MM.1S (cell line): ENCODE results near the gene ELMO1.

Experiments used
- DNase-seq: peaks from one replicate; pipeline ENCODE4 v3.0.0-alpha.2; 2015
- H2AFZ ChIP-seq: fragments of 300-600 bp; sonication (generic); 2 replicates; pipeline ENCODE4 v1.6.0; 2016; ENCODE audit warnings: antibody characterized with exemption, low read length
- H3F3A ChIP-seq: fragments of 300-600 bp; sonication (generic); 2 replicates; pipeline ENCODE4 v1.6.1; 2016; ENCODE audit warnings: mild to moderate bottlenecking, antibody characterized with exemption, low read length, moderate library complexity, mixed read lengths; ENCODE audit not compliant: insufficient read depth
- H3K27ac ChIP-seq: fragments of 300-600 bp; sonication (generic); 2 replicates; pipeline ENCODE4 v1.5.1; 2016; ENCODE audit warnings: mild to moderate bottlenecking, low read length
- H3K27me3 ChIP-seq: fragments of 300-600 bp; sonication (generic); replicated peaks from 2 replicates; pipeline ENCODE4 v1.6.0; 2016; ENCODE audit warnings: low read length; ENCODE audit not compliant: insufficient read depth
- H3K36me3 ChIP-seq: fragments of 300-600 bp; sonication (generic); replicated peaks from 2 replicates; pipeline ENCODE4 v1.6.1; 2016; ENCODE audit warnings: mild to moderate bottlenecking, low read length, mixed read lengths; ENCODE audit not compliant: insufficient read depth
- H3K4me1 ChIP-seq: fragments of 300-600 bp; sonication (generic); 2 replicates; pipeline ENCODE4 v1.6.1; 2016; ENCODE audit warnings: low read length, mixed read lengths
- H3K4me2 ChIP-seq: fragments of 300-600 bp; sonication (generic); 2 replicates; pipeline ENCODE4 v1.6.0; 2016; ENCODE audit warnings: low read depth, low read length
- H3K4me3 ChIP-seq: fragments of 300-600 bp; sonication (generic); 2 replicates; pipeline ENCODE4 v1.5.1; 2016; ENCODE audit warnings: low read length, mixed read lengths
- H3K79me2 ChIP-seq: fragments of 300-600 bp; sonication (generic); 2 replicates; pipeline ENCODE4 v1.6.1; 2016; ENCODE audit warnings: mixed run types, low read length, mixed read lengths
- H3K9ac ChIP-seq: fragments of 300-600 bp; sonication (generic); 2 replicates; pipeline ENCODE4 v1.6.1; 2016; ENCODE audit warnings: low read length, mixed read lengths
- H3K9me2 ChIP-seq: fragments of 300-600 bp; sonication (generic); replicated peaks from 2 replicates; pipeline ENCODE4 v1.6.1; 2016; ENCODE audit warnings: mild to moderate bottlenecking, low read length, mixed read lengths; ENCODE audit not compliant: insufficient read depth
- H3K9me3 ChIP-seq: fragments of 300-600 bp; sonication (generic); replicated peaks from 2 replicates; pipeline ENCODE4 v1.6.1; 2016; ENCODE audit warnings: mild to moderate bottlenecking, low read length, mixed read lengths; ENCODE audit not compliant: insufficient read depth
- H4K20me1 ChIP-seq: fragments of 300-600 bp; sonication (generic); 2 replicates; pipeline ENCODE4 v1.6.1; 2016; ENCODE audit warnings: mild to moderate bottlenecking, low read length, moderate library complexity, mixed read lengths; ENCODE audit not compliant: insufficient read depth
- EZH2 ChIP-seq: fragments of 300-600 bp; sonication (generic); optimal IDR thresholded peaks from 2 replicates; pipeline ENCODE3; 2017; ENCODE audit warnings: low read depth, mild to moderate bottlenecking, antibody characterized with exemption, low read length, mixed read lengths
- EZH2phosphoT487 ChIP-seq: fragments of 300-600 bp; sonication (generic); IDR thresholded peaks from 2 replicates; pipeline ENCODE4 v1.6.1; 2018; ENCODE audit warnings: antibody characterized with exemption, low read length
- TF ChIP-seq, protein P1 (sequence below): fragments of 300-600 bp; sonication (generic); IDR thresholded peaks from 2 replicates; pipeline ENCODE4 v1.5.1; 2016; ENCODE audit warnings: antibody characterized with exemption, low read length, mixed read lengths

The ELMO1 gene

GRCh38 chr7:37040330-37040729 lies 408.3 kb downstream of the ELMO1 start:
- no peaks in the 10 kb centered on the region for H3K9me2 ChIP-seq
- no peaks in the 10 kb centered on the region for H3K9me3 ChIP-seq
- H3K36me3 ChIP-seq: no peaks in the 10 kb centered on the region
- no peaks in the 10 kb centered on the region for H3K27me3 ChIP-seq
- no peak overlapping the region for H3K9ac ChIP-seq
- H4K20me1 ChIP-seq: no peaks in the 10 kb centered on the region
- TF ChIP-seq, protein P1, sequence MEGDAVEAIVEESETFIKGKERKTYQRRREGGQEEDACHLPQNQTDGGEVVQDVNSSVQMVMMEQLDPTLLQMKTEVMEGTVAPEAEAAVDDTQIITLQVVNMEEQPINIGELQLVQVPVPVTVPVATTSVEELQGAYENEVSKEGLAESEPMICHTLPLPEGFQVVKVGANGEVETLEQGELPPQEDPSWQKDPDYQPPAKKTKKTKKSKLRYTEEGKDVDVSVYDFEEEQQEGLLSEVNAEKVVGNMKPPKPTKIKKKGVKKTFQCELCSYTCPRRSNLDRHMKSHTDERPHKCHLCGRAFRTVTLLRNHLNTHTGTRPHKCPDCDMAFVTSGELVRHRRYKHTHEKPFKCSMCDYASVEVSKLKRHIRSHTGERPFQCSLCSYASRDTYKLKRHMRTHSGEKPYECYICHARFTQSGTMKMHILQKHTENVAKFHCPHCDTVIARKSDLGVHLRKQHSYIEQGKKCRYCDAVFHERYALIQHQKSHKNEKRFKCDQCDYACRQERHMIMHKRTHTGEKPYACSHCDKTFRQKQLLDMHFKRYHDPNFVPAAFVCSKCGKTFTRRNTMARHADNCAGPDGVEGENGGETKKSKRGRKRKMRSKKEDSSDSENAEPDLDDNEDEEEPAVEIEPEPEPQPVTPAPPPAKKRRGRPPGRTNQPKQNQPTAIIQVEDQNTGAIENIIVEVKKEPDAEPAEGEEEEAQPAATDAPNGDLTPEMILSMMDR: no peak
- TF ChIP-seq EZH2: no peak
- TF ChIP-seq EZH2phosphoT487: no peak
- H3K79me2 ChIP-seq: no peaks in the 10 kb centered on the region
- no peak overlapping the region for H3K4me2 ChIP-seq
- no peaks in the 10 kb centered on the region for H3F3A ChIP-seq
- H3K4me3 ChIP-seq: no peak overlapping the region
- no peak overlapping the region for H3K27ac ChIP-seq
- no peaks in the 10 kb centered on the region for H3K4me1 ChIP-seq
- DNase-seq: no peak
- H2AFZ ChIP-seq: no peak overlapping the region

GRCh38 chr7:37039131-37039749 lies 409.4 kb downstream of the ELMO1 start:
- no peaks in the 10 kb centered on the region for H3K9me2 ChIP-seq
- no peaks in the 10 kb centered on the region for H4K20me1 ChIP-seq
- no peak for DNase-seq
- no peak overlapping the region for H3K4me3 ChIP-seq
- H3K4me2 ChIP-seq: no peak overlapping the region
- no peak overlapping the region for H3K9ac ChIP-seq
- H3F3A ChIP-seq: no peaks in the 10 kb centered on the region
- H3K36me3 ChIP-seq: no peaks in the 10 kb centered on the region
- H3K27ac ChIP-seq: no peak overlapping the region
- H3K27me3 ChIP-seq: no peaks in the 10 kb centered on the region
- H3K79me2 ChIP-seq: no peaks in the 10 kb centered on the region
- no peak overlapping the region for H2AFZ ChIP-seq
- no peaks in the 10 kb centered on the region for H3K9me3 ChIP-seq
- TF ChIP-seq, protein P1: no peak
- no peak for TF ChIP-seq EZH2phosphoT487
- TF ChIP-seq EZH2: no peak
- no peaks in the 10 kb centered on the region for H3K4me1 ChIP-seq

DNA sequence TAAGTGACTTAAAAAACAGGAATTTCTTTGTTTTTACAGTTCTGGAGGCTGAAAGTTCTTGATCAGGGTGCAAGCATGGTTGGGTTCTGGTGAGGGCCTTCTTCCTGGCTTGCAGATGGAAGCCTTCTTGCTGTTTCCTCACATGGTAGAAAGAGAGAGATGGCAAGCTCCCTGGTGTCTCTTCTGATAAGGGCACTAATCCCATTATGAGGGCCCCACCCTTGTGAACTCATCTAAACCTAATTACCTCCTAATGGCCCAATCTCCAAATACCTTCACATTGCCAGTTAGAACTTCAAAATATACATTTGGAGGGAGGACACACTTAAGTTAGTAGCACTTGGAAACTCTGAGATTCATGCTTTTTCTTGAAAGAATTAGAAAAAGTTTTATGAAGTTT lies 410.0 kb downstream of the ELMO1 start:
- no peaks in the 10 kb centered on the region for H3K36me3 ChIP-seq
- H3K27ac ChIP-seq: no peak overlapping the region
- DNase-seq: no peak
- H3K9me3 ChIP-seq: no peaks in the 10 kb centered on the region
- no peaks in the 10 kb centered on the region for H3K79me2 ChIP-seq
- no peak overlapping the region for H3K4me2 ChIP-seq
- no peaks in the 10 kb centered on the region for H3K9me2 ChIP-seq
- H3K9ac ChIP-seq: no peak overlapping the region
- TF ChIP-seq EZH2phosphoT487: no peak
- TF ChIP-seq EZH2: no peak
- TF ChIP-seq, protein P1: no peak
- H4K20me1 ChIP-seq: no peaks in the 10 kb centered on the region
- H3K4me1 ChIP-seq: no peaks in the 10 kb centered on the region
- no peaks in the 10 kb centered on the region for H3F3A ChIP-seq
- H2AFZ ChIP-seq: no peak overlapping the region
- no peaks in the 10 kb centered on the region for H3K27me3 ChIP-seq
- H3K4me3 ChIP-seq: no peak overlapping the region
